ENCODE measurements around the gene MISP. TPM values are rescaled to one million over a fixed set of nuclear protein-coding genes. Genes with fewer than 3 reads are reported as not detected.

The MISP gene
- total RNA-seq, 2 donors from 2014 or later: 0.18 TPM; not detected in 1

DNA sequence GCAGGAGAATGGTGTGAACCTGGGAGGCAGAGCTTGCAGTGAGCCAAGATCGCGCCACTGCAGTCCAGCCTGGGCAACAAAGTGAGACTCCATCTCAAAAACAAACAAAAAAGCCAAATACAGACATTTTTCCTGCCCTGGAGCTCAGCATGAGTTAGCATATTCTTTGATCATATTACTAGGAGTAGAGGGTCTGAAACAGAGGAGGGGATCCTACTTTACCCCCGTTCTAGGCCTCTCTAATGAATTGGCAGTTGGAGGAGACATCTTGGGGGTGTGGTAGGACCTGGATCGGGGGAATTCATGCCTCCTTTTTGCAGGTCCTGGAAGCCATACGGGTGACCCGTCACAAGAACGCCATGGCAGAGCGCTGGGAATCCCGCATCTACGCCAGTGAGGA is 12.3 kb downstream of the MISP start:
- intact Hi-C loops (cut with DNase I): loop anchor here in 1 of 2 donors (10.0 kb wide), 1 partner anchor 82 kb away; the partner anchor contains the start of gene PRTN3
- ATAC-seq (no peak), DNase-seq (no peak)

DNA sequence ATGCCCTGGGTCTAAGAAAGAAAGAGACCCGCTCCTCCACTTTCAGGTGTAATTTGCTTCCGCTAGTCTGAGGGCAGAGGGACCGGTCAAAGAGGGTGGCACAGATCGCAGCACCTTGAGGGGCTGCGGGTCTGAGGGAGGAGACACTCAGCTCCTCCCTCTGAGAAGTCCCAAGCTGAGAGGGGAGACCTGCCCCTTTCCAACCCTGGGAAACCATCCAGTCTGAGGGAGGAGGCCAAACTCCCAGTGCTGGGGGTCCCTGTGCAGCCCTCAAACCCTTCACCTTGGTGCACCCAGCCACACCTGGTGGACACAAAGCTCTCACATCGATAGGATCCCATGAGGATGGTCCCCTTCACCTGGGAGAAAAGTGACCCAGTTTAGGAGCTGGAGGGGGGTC is 13.0 kb downstream of the MISP start:
- intact Hi-C loops (cut with DNase I): loop anchor here in 1 of 2 donors (10.0 kb wide), 1 partner anchor 81 kb away; the partner anchor contains the start of gene PRTN3
- DNase-seq: no peak
- no peak for ATAC-seq

DNA sequence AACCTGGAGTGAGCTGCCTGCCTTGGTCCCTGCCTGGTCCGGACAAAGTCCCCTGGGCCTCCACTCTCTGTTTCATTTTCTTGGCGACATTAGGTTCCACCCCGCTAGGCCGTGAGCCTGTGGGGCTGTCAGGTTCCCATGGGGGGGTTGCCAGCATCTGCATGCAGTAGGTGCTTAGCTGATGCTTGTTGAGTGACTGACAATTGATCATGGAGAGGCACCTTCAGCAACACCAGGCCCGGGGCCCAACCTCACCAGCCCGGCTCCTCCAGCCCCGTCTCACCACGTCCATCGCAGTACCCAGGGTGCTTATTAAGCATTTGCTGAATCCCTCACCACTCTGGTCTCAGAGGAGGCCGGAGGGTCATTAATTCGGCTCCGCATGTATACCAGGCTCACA is 13.4 kb downstream of the MISP start:
- intact Hi-C loops (cut with DNase I): loop anchor here in 1 of 2 donors (10.0 kb wide), 1 partner anchor 80 kb away; the partner anchor contains the start of gene PRTN3

DNA sequence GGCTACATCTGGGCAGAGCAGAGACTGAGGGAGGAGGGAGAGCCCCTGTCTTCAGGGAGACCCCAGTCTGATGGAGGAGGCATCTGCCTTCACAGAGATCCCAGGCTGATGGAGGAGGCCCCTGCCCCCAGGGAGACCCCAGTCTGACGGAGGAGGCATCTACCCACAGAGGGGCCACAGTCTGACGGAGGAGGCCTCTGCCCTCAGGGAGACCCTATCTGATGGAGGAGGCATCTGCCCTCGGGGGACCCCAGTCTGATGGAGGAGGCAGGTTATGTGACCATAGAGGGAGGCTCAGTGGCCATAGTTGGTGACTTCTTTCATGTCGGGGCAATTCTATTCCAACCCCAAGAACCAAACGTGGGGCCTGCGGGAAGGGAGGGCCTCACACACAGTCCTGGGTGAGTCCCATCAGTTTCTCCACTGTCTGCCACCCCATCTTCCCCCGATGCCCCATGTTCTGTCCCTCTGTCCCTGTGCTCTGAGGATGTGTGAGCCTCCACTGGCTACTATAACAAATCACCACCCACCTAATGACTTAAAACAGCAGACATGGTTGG is 14.3 kb downstream of the MISP start:
- DNase-seq (no peak), ATAC-seq (no peak)
- intact Hi-C loops (cut with DNase I): loop anchor here (5.0 to 10.0 kb wide), 2 partner anchors 80 to 217 kb away; partner anchors contain the start of genes PRTN3 (in 1 of the 2) and WDR18 (in 1 of the 2)

More for the DNA sequence above, 13.4 kb downstream of the MISP start:
- no peak for DNase-seq
- ATAC-seq: no peak

DNA sequence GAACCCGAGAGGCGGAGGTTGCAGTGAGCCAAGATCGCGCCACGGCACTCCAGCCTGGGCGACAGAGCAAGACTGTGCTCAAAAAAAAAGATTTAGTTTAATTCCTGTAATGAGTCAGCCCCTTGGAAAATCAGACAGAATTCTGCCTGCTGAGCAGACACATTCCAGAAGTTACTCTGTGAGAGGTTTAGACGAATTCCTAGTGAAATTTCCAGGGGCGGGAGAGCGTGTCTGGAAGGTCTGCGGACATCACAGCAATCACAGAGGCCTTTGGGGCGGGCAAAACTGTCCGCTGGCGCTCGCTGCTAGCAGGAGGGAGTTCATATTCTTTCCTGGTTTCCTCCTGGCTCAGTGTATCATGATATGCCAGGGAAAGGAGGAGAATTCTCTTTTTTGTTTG is 17.5 kb downstream of the MISP start:
- DNase-seq (no peak), ATAC-seq (peak; percentile 41 to 57)
- intact Hi-C loops (cut with DNase I): loop anchor here (2.0 to 10.0 kb wide), 3 partner anchors 76 to 214 kb away; partner anchors contain the start of genes PRTN3 (in 1 of the 2) and WDR18 (in 1 of the 2)

DNA sequence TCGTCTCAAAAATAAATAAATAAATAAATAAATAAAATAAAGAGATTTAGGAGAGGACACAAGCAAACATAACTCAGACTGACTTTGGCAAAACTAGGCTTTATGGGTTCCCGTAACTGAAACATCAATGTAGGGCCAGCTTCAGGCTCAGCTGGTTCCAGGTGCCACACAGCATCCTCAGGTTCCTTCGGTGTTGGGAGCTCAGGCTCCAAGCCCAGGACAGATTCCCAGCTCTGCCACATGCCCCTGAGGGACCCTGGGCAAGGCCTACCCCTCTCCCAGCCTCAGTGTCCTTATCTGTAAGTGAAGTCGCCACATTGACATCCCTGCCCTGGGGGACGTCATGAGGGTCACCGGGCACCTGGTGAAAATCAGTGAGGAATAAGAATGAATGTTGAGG is 18.7 kb downstream of the MISP start:
- no peak for ATAC-seq
- DNase-seq: no peak
- intact Hi-C loops (cut with DNase I): loop anchor here (1.0 to 10.0 kb wide), 5 partner anchors 75 to 213 kb away; partner anchors contain the start of genes CFD (in 1 of the 2), ELANE (in 1 of the 2), PRTN3 (in 1 of the 2) and WDR18 (in 1 of the 2)

DNA sequence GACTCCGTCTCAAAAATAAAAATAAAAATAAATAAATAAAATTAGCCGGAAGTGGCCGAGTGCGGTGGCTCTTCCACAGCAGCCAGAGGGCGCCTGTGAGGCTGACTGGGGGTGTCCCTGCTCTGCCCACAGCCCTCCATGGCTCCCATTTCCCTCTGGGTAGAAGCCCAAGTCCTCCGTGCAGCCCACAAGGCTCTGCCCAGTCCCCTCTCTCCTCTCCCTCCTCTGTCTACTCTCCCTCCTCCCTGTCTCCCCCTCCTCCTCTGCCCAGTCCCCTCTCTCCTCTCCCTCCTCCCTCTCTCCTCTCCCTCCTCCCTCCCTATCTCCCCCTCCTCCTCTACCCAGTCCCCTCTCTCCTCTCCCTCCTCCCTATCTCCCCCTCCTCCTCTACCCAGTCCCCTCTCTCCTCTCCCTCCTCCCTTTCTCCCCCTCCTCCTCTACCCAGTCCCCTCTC is 20.4 kb downstream of the MISP start:
- intact Hi-C loops (cut with DNase I): loop anchor here in 1 of 2 donors (10.0 kb wide), 1 partner anchor 83 kb away; the partner anchor contains the start of genes CFD and ELANE
- ATAC-seq: peak; percentile 35 to 54
- no peak for DNase-seq

DNA sequence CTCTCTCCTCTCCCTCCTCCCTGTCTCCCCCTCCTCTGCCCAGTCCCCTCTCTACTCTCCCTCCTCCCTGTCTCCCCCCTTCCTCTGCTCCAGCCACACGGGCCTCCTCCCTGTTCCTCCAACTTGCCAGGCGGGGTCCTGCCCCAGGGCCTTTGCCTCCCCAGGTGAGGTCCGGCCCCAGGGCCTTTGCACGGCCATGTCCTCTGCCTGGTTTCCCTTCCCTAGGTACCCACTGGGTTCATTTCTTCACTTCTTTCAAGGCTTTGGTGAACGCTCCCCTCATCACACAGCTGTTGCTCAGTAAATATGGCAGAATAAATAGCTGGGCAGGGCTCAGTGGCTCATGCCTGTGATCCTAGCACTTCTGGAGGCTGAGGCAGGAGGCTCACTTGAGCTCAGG is 21.2 kb downstream of the MISP start:
- DNase-seq (no peak), ATAC-seq (no peak)
- intact Hi-C loops (cut with DNase I): loop anchor here in 1 of 2 donors (10.0 kb wide), 1 partner anchor 83 kb away; the partner anchor contains the start of genes CFD and ELANE

DNA sequence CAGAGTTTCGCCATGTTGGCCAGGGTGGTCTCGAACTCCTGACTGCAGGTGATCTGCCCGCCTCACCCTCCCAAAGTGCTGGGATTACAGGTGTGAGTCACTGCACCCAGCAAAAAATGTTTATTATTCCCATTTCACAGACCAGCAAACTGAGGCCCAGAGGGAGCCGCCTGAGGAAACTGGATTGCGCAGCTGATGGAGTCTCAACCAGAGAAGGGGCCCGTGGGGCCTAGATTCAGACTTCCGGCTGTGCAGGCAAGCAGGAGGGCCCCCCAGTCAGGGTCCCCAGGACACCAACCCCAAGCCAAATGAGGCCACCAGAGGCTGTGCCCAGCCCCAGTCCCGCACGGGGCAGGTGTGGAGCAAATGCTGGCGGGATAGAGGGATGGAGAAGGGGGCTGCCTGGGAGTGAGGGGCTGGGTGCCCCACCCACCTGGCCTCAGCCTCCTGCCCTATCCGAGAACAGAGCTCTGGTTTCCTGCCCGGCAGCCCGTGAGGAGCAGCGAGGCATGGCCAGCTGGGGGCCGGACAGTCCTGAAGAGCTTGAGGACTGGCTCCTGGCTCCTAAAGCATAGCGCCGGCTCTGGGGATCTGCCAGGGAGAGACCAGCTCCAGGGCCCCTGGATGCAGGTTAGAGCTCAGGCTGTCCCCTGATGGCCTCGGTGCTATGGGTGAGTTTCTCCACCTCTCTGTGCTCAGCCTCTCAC is 22.0 kb downstream of the MISP start:
- DNase-seq: no peak
- ATAC-seq: no peak
- intact Hi-C loops (cut with DNase I): loop anchor here in 1 of 2 donors (10.0 kb wide), 1 partner anchor 82 kb away; the partner anchor contains the start of genes CFD and ELANE

DNA sequence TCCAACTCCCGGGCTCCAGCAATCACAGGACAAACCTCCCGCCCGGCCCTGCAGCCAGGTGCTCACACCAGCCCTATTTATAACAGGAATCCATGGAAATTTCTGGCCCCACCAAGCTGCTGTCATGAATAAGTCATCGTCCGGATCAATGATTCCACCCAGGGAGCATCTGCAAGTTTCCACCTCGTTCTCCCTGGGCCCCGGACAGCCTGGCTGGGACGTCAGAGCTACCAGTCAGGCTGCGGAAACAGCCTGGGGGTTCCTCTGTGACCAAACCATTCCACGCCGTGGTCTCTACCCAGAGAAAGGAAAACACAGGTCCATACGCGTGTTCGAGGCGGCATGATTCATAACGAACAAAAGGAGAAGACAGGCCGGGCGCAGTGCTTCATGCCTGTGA is 25.6 kb downstream of the MISP start:
- ATAC-seq (no peak), DNase-seq (no peak)
- intact Hi-C loops (cut with DNase I): loop anchor here in 1 of 2 donors (10.0 kb wide), 1 partner anchor 78 kb away; the partner anchor contains the start of genes CFD and ELANE

DNA sequence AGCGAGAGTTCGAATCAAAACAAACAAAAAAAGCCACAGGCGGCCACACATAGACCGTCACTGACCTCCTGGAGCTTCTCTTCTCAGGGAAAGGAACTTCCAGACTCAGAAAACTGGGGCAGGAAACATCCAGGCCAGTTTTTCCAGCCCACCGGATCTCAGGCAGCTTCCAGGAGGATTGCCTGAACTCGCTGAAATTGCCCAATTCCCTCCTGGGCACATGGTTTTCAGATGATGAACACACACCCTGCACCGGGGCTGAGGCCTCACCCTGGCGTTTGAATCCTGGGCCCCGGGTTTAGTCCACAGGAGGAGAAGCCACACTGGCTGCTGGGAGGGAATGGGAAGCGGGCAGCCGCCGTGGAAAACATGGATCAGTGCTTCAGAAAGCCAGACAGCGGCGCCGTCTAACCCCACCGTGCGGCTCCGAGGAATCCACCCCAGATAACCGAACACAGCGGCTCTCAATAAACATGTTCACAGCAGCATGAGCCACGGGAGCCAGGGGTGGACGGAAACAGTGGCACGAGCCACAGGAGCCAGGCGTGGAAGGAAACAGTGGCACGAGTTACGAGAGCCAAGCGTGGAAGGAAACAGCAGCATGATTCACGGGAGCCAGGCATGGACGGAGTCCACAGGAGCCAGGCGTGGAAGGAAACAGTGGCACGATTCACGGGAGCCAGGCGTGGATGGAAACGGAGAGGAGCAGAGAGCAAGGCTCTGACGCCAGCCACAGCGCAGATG is 28.2 kb downstream of the MISP start:
- intact Hi-C loops (cut with DNase I): loop anchor here in 1 of 2 donors (10.0 kb wide), 1 partner anchor 76 kb away; the partner anchor contains the start of genes CFD and ELANE
- ATAC-seq (peak; percentile 78 to 80), DNase-seq (peak; percentile 75)

DNA sequence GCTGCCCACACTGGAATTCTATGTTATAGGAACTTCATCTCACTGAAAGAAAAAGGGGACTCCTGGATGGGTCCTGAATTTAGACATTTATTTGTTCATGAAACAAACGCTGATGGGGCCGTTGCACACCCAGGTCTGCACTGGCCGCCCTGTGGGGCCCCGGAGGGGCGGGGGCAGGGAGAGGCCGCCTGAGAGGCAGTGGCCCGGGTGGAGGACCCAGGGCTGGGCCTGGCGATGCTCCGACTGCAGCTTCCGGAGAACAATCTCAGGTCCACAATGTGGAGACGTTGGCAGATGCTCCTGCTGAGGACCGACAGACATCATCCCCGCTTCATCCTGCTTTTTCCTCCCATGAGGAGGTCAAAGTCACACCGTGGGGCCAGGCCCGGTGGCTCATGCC is 30.0 kb downstream of the MISP start:
- intact Hi-C loops (cut with DNase I): no loop called here
- ATAC-seq: no peak
- DNase-seq: no peak

DNA sequence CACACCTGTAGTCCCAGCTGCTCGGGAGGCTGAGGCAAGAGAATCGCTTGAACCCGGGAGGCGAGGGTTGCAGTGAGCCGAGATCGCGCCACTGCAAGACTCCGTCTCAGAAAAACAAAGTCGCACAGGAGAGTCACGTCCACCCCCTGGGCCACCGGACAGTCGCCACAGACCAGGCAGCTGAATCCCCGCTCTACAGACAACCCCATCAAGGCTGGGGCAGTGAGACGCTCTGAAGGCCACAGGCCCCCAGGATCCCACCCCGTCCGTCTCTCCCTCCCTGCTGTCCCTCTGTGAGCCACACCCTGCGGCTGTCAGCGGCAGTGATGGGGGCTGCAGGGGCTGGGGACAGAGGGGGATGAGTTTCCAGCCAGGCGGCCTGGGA is 30.9 kb downstream of the MISP start:
- intact Hi-C loops (cut with DNase I): no loop called here
- ATAC-seq: no peak
- DNase-seq: no peak

DNA sequence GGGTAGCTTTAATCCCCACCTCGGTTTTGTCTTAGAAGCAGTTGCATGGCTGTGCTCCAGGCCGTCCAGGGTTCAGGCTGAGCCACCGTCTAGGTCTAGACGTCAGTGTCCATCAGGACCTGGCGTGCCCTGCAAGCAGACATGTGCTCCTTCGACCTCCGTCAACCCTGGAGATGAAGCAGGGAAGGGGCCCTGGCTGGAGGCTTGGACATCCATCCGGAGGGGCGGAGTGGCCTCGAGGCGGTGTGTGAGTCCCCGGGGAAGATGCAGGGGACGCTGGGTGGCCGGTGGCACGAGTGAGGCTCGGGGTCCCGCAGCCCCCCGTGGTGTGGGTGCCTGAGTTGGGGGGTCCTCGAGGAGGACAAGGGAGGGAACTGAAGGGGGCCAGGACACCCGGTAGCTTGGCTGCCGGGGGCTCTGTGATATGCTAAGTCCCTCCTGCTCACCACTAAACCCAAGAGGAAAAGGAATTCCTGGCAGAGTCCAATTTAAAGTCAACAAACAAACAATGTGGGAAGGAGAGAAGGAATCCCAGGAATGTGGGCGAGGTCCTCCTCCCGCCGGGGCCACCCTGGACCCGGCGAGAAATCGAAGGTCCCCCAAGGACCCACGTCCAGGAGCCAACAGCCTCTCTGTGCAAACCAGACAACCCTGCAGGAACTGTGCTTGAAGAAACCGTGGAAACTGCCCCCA is 31.4 kb downstream of the MISP start:
- ATAC-seq (peak; percentile 21 to 45), DNase-seq (no peak)
- intact Hi-C loops (cut with DNase I): no loop called here

DNA sequence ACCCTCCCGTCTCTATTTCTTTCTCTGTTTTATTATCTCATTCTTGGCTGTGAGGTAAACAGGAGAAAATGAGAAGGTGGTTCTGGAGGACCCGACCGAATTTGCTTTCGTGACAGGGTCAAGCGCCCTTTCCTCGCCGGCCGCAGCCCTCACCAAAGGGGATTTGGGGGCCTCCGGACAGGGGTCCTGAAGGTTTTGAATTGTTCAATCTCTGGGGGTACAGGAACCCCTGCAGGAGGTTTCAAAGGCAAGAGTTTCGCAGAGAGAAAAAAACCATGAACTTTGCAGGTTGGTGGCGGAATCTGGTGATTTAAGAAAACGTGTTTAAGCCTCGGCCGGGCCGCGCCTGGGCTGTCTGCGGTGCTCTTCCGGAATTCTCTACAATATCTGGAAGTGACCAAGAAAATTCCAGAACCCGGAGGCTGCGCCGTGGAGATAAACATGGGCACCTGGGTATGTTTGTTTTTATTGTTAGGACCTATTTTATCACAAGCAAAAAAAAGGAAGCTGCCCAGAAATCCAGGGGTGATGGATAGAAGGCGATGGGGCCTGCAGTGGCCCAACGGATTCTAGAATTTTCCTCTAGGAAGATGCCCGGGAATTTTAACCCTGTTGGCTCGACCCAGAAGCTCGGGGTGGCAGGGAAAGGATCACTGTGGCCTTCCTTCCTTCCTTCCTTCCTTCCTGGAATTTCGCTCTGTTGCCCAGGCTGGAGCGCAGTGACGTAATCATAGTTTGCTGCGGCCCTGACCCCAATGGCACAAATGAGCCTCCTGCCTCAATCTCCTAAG is 32.2 kb downstream of the MISP start:
- intact Hi-C loops (cut with DNase I): no loop called here
- ATAC-seq: peak in 1 of 2 donors; percentile 48
- DNase-seq: peak; percentile 43

DNA sequence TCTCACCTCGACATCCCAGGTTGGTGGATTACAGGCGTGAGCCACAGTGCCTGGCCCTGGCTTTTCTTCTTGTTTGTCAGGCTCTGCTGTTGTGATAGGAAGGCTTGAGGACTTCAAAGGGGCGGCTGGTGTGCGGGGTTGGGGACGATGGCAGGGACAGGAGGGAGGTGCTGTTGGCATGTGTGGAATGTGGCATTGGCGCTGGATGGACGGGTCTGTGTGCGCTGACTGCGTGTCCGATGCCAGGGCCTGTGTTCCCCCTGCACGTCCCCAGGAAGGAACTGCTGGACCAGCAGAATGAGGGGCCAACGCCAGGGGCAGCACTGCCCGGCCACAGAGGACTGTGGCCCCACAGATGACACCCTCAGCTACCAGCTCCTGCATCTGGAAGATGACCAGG is 33.6 kb downstream of the MISP start:
- no peak for DNase-seq
- no peak for ATAC-seq
- intact Hi-C loops (cut with DNase I): no loop called here

DNA sequence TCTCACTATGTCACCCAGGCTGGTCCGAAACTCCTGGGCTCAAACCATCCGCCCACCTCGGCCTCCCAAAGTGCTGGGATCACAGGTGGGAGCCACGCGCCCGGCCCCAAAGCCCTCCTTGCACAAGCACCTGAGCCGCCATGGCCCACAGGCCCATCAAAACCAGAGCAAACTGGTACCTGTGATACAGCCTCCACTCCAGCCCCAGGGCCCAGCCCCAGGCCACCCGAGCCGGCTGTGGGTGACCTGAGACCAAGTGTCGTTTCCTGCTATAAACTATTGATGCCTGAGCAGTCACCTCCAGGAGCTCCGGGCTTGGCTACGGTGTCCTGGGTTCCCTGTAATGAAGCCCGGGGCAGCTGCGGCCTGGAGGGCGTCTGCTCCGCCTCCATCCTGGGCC is 36.6 kb downstream of the MISP start:
- DNase-seq (no peak), ATAC-seq (no peak)
- intact Hi-C loops (cut with DNase I): no loop called here

DNA sequence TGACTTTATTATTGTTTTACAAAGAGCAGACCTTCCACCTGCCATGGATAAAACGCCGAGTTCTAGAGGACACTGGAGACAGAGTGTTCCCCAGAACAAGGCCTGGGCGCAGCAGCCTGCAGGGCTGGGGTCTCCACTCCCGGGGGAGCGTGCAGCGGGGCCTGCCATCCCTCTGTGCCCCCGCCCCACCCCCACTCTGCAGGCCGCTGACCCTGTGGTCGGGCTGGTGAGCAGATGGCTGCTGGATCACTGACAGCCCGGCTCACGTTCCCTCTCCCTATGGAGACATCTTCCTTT is 37.7 kb downstream of the MISP start:
- intact Hi-C loops (cut with DNase I): no loop called here
- ATAC-seq (no peak), DNase-seq (no peak)
